Adrenal gland (tissue), 12 donors: ENCODE data around the gene CAPN15. TPM values are rescaled to one million over a fixed set of nuclear protein-coding genes. Genes with fewer than 3 reads are reported as not detected.

Source experiments
- DNase-seq, 7 donors: peaks; one replicate each; pipeline ENCODE4 v3.0.0-alpha.2; 2019 to 2020
- H3K27ac ChIP-seq, 5 donors: fragments of 200-600 bp; sonication (generic) in 4 of 5; 1 replicate in 3 of 5; 2 replicates in 2 of 5; pipeline versions ENCODE4 v1.5.1 to v1.8.0; 2016 to 2020; ENCODE audit warnings: mild to moderate bottlenecking in 1 of 5
- H3K27me3 ChIP-seq: fragments of 200-600 bp; 2 replicates; pipeline ENCODE4 v1.8.0; 2021
- H3K36me3 ChIP-seq, 2 donors: fragments of 200-600 bp; replicated peaks in 1 of 2; 1 replicate in 1 of 2; 2 replicates in 1 of 2; pipeline versions ENCODE4 v1.5.1 to v1.8.0; 2018 to 2022
- H3K4me1 ChIP-seq, 2 donors: fragments of 200-600 bp; replicated peaks in 1 of 2; 1 replicate in 1 of 2; 2 replicates in 1 of 2; pipeline versions ENCODE4 v1.5.1 to v1.8.0; 2018 to 2021
- H3K4me3 ChIP-seq, 4 donors: fragments of 200-600 bp; sonication (generic) in 3 of 4; one replicate each; pipeline ENCODE4 v1.5.1; 2016 to 2018
- H3K9me3 ChIP-seq, 3 donors: fragments of 200-600 bp; sonication (generic) in 1 of 3; replicated peaks in 1 of 3; 1 replicate in 2 of 3; 2 replicates in 1 of 3; pipeline versions ENCODE4 v1.5.1 to v1.8.0; 2016 to 2021
- CTCF ChIP-seq, 6 experiments: fragments of 450-650 bp in 4 of 6; fragments of 200-600 bp in 2 of 6; sonication (generic) in 1 of 6; IDR thresholded peaks; 1 replicate in 5 of 6; 2 replicates in 1 of 6; pipeline versions ENCODE4 v1.5.1 to v1.8.0; 2016 to 2021; ENCODE audit warnings: antibody characterized with exemption in 6 of 6, mild to moderate bottlenecking in 2 of 6, moderate library complexity in 1 of 6
- POLR2A ChIP-seq, 2 donors: fragments of 450-650 bp; IDR thresholded peaks; one replicate each; pipeline ENCODE4 v1.6.1; 2017; ENCODE audit warnings: antibody characterized with exemption in 2 of 2, mild to moderate bottlenecking in 2 of 2, moderate library complexity in 1 of 2
- WGBS, 4 donors: extraction: QIAGEN DNeasy Blood & Tissue Kit in 2 of 4; methylation state at CpG; one replicate each; pipeline versions ENCODE4 v1.1.5 to v1.1.7; 2013 to 2017; 5-methylcytosine and 5-hydroxymethylcytosine counted together
- intact Hi-C, 2 donors: fragments of 100-400 bp; cut with DNase I; formaldehyde crosslinking; loops; one replicate each; pipeline versions ENCODE4 v1.14.1 to v1.15.0; 2022 to 2023
- polyA plus RNA-seq, 3 donors: library from polyadenylated mRNA; stranded (reverse); fragments of 200-250 nt in 2 of 3; fragments of 350-450 nt in 1 of 3; fragmentation: Illumina TruSeq in 1 of 3; extraction: RNeasy Lipid Tissue Mini Kit (QIAGEN cat#74804) in 1 of 3; gene quantifications; one replicate each; pipeline ENCODE4 v1.2.3, GENCODE V29; 2013 to 2014
- total RNA-seq, 9 donors: library from RNA; depleted of rRNA in 4 of 9; stranded (reverse); fragments of >200 nt in 4 of 9; fragments of 120-200 nt in 1 of 9; fragmentation: NEBNext Ultra II Directional in 1 of 9; extraction: Animal tissue kit (Norgen Biotek cat#: 25700) in 1 of 9; gene quantifications; one replicate each; pipeline versions ENCODE4 v1.1.0 to v1.2.4, GENCODE V29; 2013 to 2023
- donor health status: healthy with polysubstance abuse.
- donor health status: Bipolar disorder and iron deficiency.
- donor health status: DM: yes; HTN: yes; CAD: no.
- donor health status: DM: no; HTN: no; CAD: no.
- donor health status: DM: no; HTN: no; CAD: no.
- donor health status: DM: yes; HTN: yes; CAD: no.

The CAPN15 gene
- total and polyA plus RNA-seq, 12 donors, result 2.3 to 91.8 (median 43.0) TPM

- DNase-seq, result no peak
- WGBS, 4 donors, result 90 to 97% (median 92%) methylated on average over 5 to 10 of the region's 10 CpGs; no CpG with 5 or more reads in 1 of the 4 donors
- Histone ChIP-seq H3K9me3 (no peaks in the 10 kb centered on the region), H3K4me1 (no peaks in the 10 kb centered on the region), H3K27ac (no peak overlapping the region), H3K36me3 (peaks cover 0 to 22% of the 10 kb centered on the region in 2 donors), H3K27me3 (no peaks in the 10 kb centered on the region), H3K4me3 (no peak overlapping the region)
- TF ChIP-seq CTCF (IDR thresholded peaks at IDR 0.05), result no peak
- TF ChIP-seq POLR2A (IDR thresholded peaks at IDR 0.05), result no peak
- intact Hi-C loops, result no loop called here
Observed at GRCh38 chr16:513950-514349, 13.6 kb upstream of the CAPN15 start.

GRCh38 chr16:515175-515938, 12.2 kb upstream of the CAPN15 start:
- H3K4me3 ChIP-seq, result no peak overlapping the region
- H3K9me3 ChIP-seq, result no peaks in the 10 kb centered on the region
- peaks cover 0 to 23% of the 10 kb centered on the region in 2 donors for H3K36me3 ChIP-seq
- no peak overlapping the region for H3K27ac ChIP-seq
- TF ChIP-seq CTCF (IDR thresholded peaks at IDR 0.05) (no peak), POLR2A (IDR thresholded peaks at IDR 0.05) (no peak)
- H3K4me1 ChIP-seq, result no peaks in the 10 kb centered on the region
- no peaks in the 10 kb centered on the region for H3K27me3 ChIP-seq
- peak in 1 of 7 donors; percentile 11 for DNase-seq
- intact Hi-C loops, result no loop called here
- 89 to 95% (median 94%) methylated on average over 25 to 45 of the region's 45 CpGs for WGBS, 4 donors

GRCh38 chr16:515939-516226, 11.6 kb upstream of the CAPN15 start:
- no peak for TF ChIP-seq POLR2A (IDR thresholded peaks at IDR 0.05)
- no peak for TF ChIP-seq CTCF (IDR thresholded peaks at IDR 0.05)
- H3K4me3 ChIP-seq, result no peak overlapping the region
- H3K27ac ChIP-seq, result no peak overlapping the region
- DNase-seq, result peak in 1 of 7 donors; percentile 12
- peaks cover 0 to 24% of the 10 kb centered on the region in 2 donors for H3K36me3 ChIP-seq
- WGBS, 4 donors, result 97 to 100% (median 98%) methylated on average over 1 to 11 of the region's 11 CpGs
- intact Hi-C loops, result no loop called here
- H3K4me1 ChIP-seq, result no peaks in the 10 kb centered on the region
- H3K9me3 ChIP-seq, result no peaks in the 10 kb centered on the region
- no peaks in the 10 kb centered on the region for H3K27me3 ChIP-seq

GRCh38 chr16:516301-516700, 11.2 kb upstream of the CAPN15 start:
- no peak overlapping the region for H3K27ac ChIP-seq
- no peak overlapping the region for H3K4me3 ChIP-seq
- H3K27me3 ChIP-seq, result no peaks in the 10 kb centered on the region
- no peak for TF ChIP-seq POLR2A (IDR thresholded peaks at IDR 0.05)
- no peak for TF ChIP-seq CTCF (IDR thresholded peaks at IDR 0.05)
- peaks cover 0 to 24% of the 10 kb centered on the region in 2 donors for H3K36me3 ChIP-seq
- WGBS, 4 donors, result 79 to 95% (median 94%) methylated on average over 7 to 8 of the region's 8 CpGs
- no peaks in the 10 kb centered on the region for H3K4me1 ChIP-seq
- DNase-seq, result no peak
- intact Hi-C loops, result no loop called here
- H3K9me3 ChIP-seq, result no peaks in the 10 kb centered on the region
